SU-DHL-6 (cell line): Measurements from ENCODE around the gene PARP3.

Experiments used
- CTCF ChIP-seq: fragments of 200-600 bp; sonication (generic); IDR thresholded peaks from one replicate; pipeline ENCODE4 v1.5.1; 2017; ENCODE audit warnings: antibody characterized with exemption, mild to moderate bottlenecking, low read length, moderate library complexity; ENCODE audit not compliant: insufficient read depth, poor library complexity, severe bottlenecking
- EZH2phosphoT487 ChIP-seq: fragments of 200-600 bp; sonication (generic), shearing (Covaris generic); conservative IDR thresholded peaks from 2 replicates; pipeline ENCODE4 v1.6.1; 2018; ENCODE audit warnings: mild to moderate bottlenecking, antibody characterized with exemption, low read length, moderate library complexity, mixed read lengths

- TF ChIP-seq CTCF = no peak
- no peak for TF ChIP-seq EZH2phosphoT487
Observed at GRCh38 chr3:51947215-51947900, 5.2 kb downstream of the PARP3 start.
